K562 (cell line): ENCODE results near the gene PCDH9. TPM values are rescaled to one million over a fixed set of nuclear protein-coding genes. Genes with fewer than 3 reads are reported as not detected.

Experiments used
- ATAC-seq: fragments of 200-7000 bp; cut with Tn5 transposase; 3 replicates; pipeline ENCODE4 v1.9.1; 2020; ENCODE audit warnings: moderate library complexity
- BruUV-seq: library from RNA; stranded (reverse); fragments of 400-500 nt; replicated peaks from 2 replicates; lab custom pipeline; 2021; lab: Mats Ljungman, UMichigan
- CTCF ChIA-PET: fragments of 300-600 bp; formaldehyde crosslinking; extraction: SDS; loops from one replicate; lab custom pipeline; 2021; ENCODE audit warnings: low intra/inter-chr PET ratio; lab: Yijun Ruan, JAX
- POLR2A ChIA-PET: fragments of 300-600, 350-650 bp; sonication (Branson Sonifier 250); formaldehyde crosslinking; extraction: SDS; loops from one replicate; lab custom pipeline; 2021; ENCODE audit warnings: antibody characterized with exemption, inconsistent platforms; lab: Yijun Ruan, JAX
- DNase-seq, 4 experiments: peaks; one replicate each; pipeline versions ENCODE4 v3.0.0 to v3.0.0-alpha.2; 2011 to 2018; ENCODE audit warnings: low spot score in 3 of 4, mixed read lengths in 3 of 4; ENCODE audit errors: extremely low read depth in 1 of 4
- FAIRE-seq: peaks from 2 replicates; lab custom pipeline; 2011; peaks lifted over from hg19 to GRCh38; lab: Jason Lieb, UNC
- H2AFZ ChIP-seq: 2 replicates; pipeline ENCODE4 v1.6.0; 2011; ENCODE audit warnings: low read depth, low read length, control low read depth, inconsistent platforms
- H3K27ac ChIP-seq: fragments of 200-600 bp; 3 replicates; pipeline ENCODE4 v1.8.0; 2011; ENCODE audit warnings: low read depth, mild to moderate bottlenecking, control low read depth, inconsistent platforms, low read length, moderate library complexity, mixed read lengths; ENCODE audit errors: extremely low read depth
- H3K27me3 ChIP-seq, 2 experiments: fragments of 300-600 bp in 1 of 2; 2 replicates in 1 of 2; 3 replicates in 1 of 2; pipeline versions ENCODE4 v1.6.0 to v1.8.0; 2011; ENCODE audit warnings: inconsistent platforms in 2 of 2, low read length in 2 of 2, mild to moderate bottlenecking in 1 of 2, mixed read lengths in 1 of 2, moderate library complexity in 1 of 2; ENCODE audit not compliant: control insufficient read depth in 2 of 2, insufficient read depth in 2 of 2
- H3K36me3 ChIP-seq: fragments of 300-600 bp; 3 replicates; pipeline ENCODE4 v1.8.0; 2011; ENCODE audit warnings: mild to moderate bottlenecking, low read length, inconsistent platforms; ENCODE audit not compliant: control insufficient read depth, insufficient read depth
- H3K4me1 ChIP-seq, 2 experiments: fragments of 200-600 bp in 1 of 2; replicated peaks in 1 of 2; 2 replicates in 1 of 2; 3 replicates in 1 of 2; pipeline versions ENCODE4 v1.5.1 to v1.8.0; 2011; ENCODE audit warnings: inconsistent platforms in 2 of 2, low read length in 2 of 2, mild to moderate bottlenecking in 1 of 2, mixed read lengths in 1 of 2, moderate library complexity in 1 of 2; ENCODE audit not compliant: control insufficient read depth in 2 of 2, insufficient read depth in 2 of 2
- H3K4me2 ChIP-seq: 2 replicates; pipeline ENCODE4 v1.6.1; 2011; ENCODE audit warnings: low read length, control low read depth, inconsistent platforms, mixed read lengths; ENCODE audit not compliant: insufficient read depth
- H3K4me3 ChIP-seq: fragments of 200-600 bp; sonication (generic), shearing (Covaris generic); 2 replicates; pipeline ENCODE4 v1.5.1; 2016; ENCODE audit warnings: control low read depth, inconsistent platforms
- H3K79me2 ChIP-seq: fragments of 200-600 bp; 3 replicates; pipeline ENCODE4 v1.8.0; 2011; ENCODE audit warnings: low read length, inconsistent platforms; ENCODE audit not compliant: control insufficient read depth, insufficient read depth
- H3K9ac ChIP-seq, 2 experiments: 2 replicates each; pipeline versions ENCODE4 v1.6.0 to v1.6.1; 2011; ENCODE audit warnings: low read depth in 2 of 2, low read length in 2 of 2, control low read depth in 1 of 2, inconsistent platforms in 1 of 2, mild to moderate bottlenecking in 1 of 2, mixed read lengths in 1 of 2; ENCODE audit not compliant: insufficient read depth in 1 of 2
- H3K9me1 ChIP-seq: one replicate; pipeline ENCODE4 v1.6.0; 2011; ENCODE audit warnings: inconsistent platforms, mild to moderate bottlenecking, low read length, moderate library complexity; ENCODE audit not compliant: control insufficient read depth, insufficient read depth
- H3K9me3 ChIP-seq: replicated peaks from 2 replicates; pipeline ENCODE4 v1.5.1; 2011; ENCODE audit warnings: low read depth, low read length, inconsistent platforms; ENCODE audit not compliant: control insufficient read depth, insufficient read depth
- H4K20me1 ChIP-seq: replicated peaks from 2 replicates; pipeline ENCODE4 v1.6.1; 2011; ENCODE audit warnings: low read length, inconsistent platforms, mixed read lengths; ENCODE audit not compliant: control insufficient read depth, insufficient read depth
- ARID1B ChIP-seq: fragments of 450-650 bp; IDR thresholded peaks from 2 replicates; pipeline ENCODE4 v1.6.1; 2016; ENCODE audit warnings: antibody characterized with exemption, mild to moderate bottlenecking, inconsistent platforms
- BDP1 ChIP-seq: IDR thresholded peaks from 3 replicates; pipeline ENCODE4 v1.6.1; 2011; ENCODE audit not compliant: insufficient read length, insufficient read depth
- DACH1 ChIP-seq: fragments of 450-650 bp; IDR thresholded peaks from 2 replicates; pipeline ENCODE4 v1.6.1; 2018; ENCODE audit not compliant: partially characterized antibody
- GABPA ChIP-seq: fragments of 200-800 bp; sonication (Bioruptor generic); conservative IDR thresholded peaks from 2 replicates; pipeline ENCODE4 v1.6.1; 2016; ENCODE audit warnings: low read depth, missing genetic modification characterization, missing compliant biosample characterization
- NFIX ChIP-seq: fragments of 250-450 bp; sonication (Bioruptor Pico); IDR thresholded peaks from 2 replicates; pipeline ENCODE4 v1.4.0; 2020; ENCODE audit warnings: low read depth, mild to moderate bottlenecking, moderate library complexity
- PATZ1 ChIP-seq: fragments of 250-450 bp; sonication (Bioruptor Pico); IDR thresholded peaks from 2 replicates; pipeline ENCODE4 v1.5.0; 2020; ENCODE audit warnings: mild to moderate bottlenecking, borderline replicate concordance
- PREB ChIP-seq: sonication (generic); formaldehyde crosslinking; IDR thresholded peaks from 2 replicates; pipeline ENCODE4 v1.8.1; 2023; ENCODE audit warnings: mild to moderate bottlenecking, missing genetic modification reagents
- REST ChIP-seq, 2 experiments: fragments of 450-650 bp; formaldehyde crosslinking in 1 of 2; IDR thresholded peaks; 2 replicates each; pipeline versions ENCODE4 v1.4.0 to v1.6.1; 2014 to 2020; ENCODE audit warnings: mild to moderate bottlenecking in 2 of 2, borderline replicate concordance in 1 of 2, low read depth in 1 of 2
- ZNF239 ChIP-seq: fragments of 250-450 bp; sonication (Bioruptor Pico); IDR thresholded peaks from 2 replicates; pipeline ENCODE4 v1.4.0; 2020; ENCODE audit warnings: mild to moderate bottlenecking
- ZNF3 ChIP-seq: fragments of 250-450 bp; sonication (Bioruptor Pico); IDR thresholded peaks from 2 replicates; pipeline ENCODE4 v1.5.0; 2021; ENCODE audit warnings: mild to moderate bottlenecking, moderate library complexity
- WGBS: fragments of 100-300 bp; shearing (Covaris generic); methylation state at CpG from one replicate; pipeline ENCODE4 v1.1.6; 2016; ENCODE audit warnings: low coverage, mixed read lengths; ENCODE audit not compliant: insufficient coverage; ENCODE audit errors: missing lambda C conversion rate; 5-methylcytosine and 5-hydroxymethylcytosine counted together
- in situ Hi-C: fragments of 300-500 bp; cut with MboI; formaldehyde crosslinking; loops from 4 replicates; pipeline ENCODE4 v1.15.0; 2018; ENCODE audit warnings: inconsistent platforms, mixed read lengths
- intact Hi-C: fragments of 100-400 bp; cut with micrococcal nuclease; formaldehyde crosslinking; loops from 2 replicates; pipeline ENCODE4 v1.14.2; 2022
- polyA plus RNA-seq, 8 experiments: library from polyadenylated mRNA; depleted of rRNA in 4 of 8; stranded (reverse) in 5 of 8; unstranded in 3 of 8; fragments of >200 nt; fragmentation: Nextera tagmentation in 2 of 8; fragmentation: Illumina TruSeq in 1 of 8; extraction: Ambion mirVana in 2 of 8; extraction: Trizol in 1 of 8; gene quantifications; 2 replicates each; pipeline versions ENCODE4 v1.2.1 to v1.2.3, GENCODE V29; 2011 to 2014; ENCODE audit warnings: inconsistent platforms in 1 of 8, missing spikeins in 1 of 8
- total RNA-seq, 7 experiments: library from RNA; depleted of rRNA in 6 of 7; stranded (reverse); fragments of >200 nt in 6 of 7; fragmentation: Illumina TruSeq in 2 of 7; extraction: Trizol in 2 of 7; gene quantifications; 2 replicates each; pipeline versions ENCODE4 v1.2.1 to v1.2.3, GENCODE V29; 2011 to 2021; ENCODE audit warnings: low replicate concordance in 1 of 7

The PCDH9 gene
- total and polyA plus RNA-seq, 9 of the 15 experiments (the other 6 are each of a cell fraction or from before 2014, with no cell fraction given), result 1.1 to 6.7 (median 4.9) TPM

- Histone ChIP-seq H3K27me3 (no peaks in the 10 kb centered on the region), H3K27ac (no peak overlapping the region), H3K36me3 (no peaks in the 10 kb centered on the region), H3K79me2 (no peaks in the 10 kb centered on the region), H3K4me2 (no peak overlapping the region), H3K4me1 (no peaks in the 10 kb centered on the region; a peak in 1 of 5 replicates), H3K9ac (no peak overlapping the region)
- in situ Hi-C loops (no loop called here), intact Hi-C loops (no loop called here)
- WGBS, result 10% methylated on average over 1 of the region's 1 CpG
- DNase-seq (no peak), ATAC-seq (no peak)
- TF ChIP-seq ARID1B (no peak), PREB (CRISPR knock-in tag) (no peak), BDP1 (no peak), ZNF3 (CRISPR knock-in tag) (no peak), ZNF239 (CRISPR knock-in tag) (no peak), DACH1 (no peak), GABPA (tag) (no peak), PATZ1 (CRISPR knock-in tag) (no peak), NFIX (CRISPR knock-in tag) (no peak), REST (IDR thresholded peaks at IDR 0.05; ENCODE audit: borderline replicate concordance) (no peak), REST (CRISPR knock-in tag; IDR thresholded peaks at IDR 0.05; ENCODE audit: low read depth) (no peak)
- TF ChIP-seq, all 486 proteins: peak for 0
- no TSS peak for BruUV-seq
- no peaks in the 10 kb centered on the region for H4K20me1 ChIP-seq
- ChIA-PET POLR2A (no interaction called here), CTCF (no interaction called here)
- H2AFZ ChIP-seq, result no peak overlapping the region
- H3K4me3 ChIP-seq, result no peak overlapping the region
- no peaks in the 10 kb centered on the region for H3K9me1 ChIP-seq
- FAIRE-seq, result no peak
- no peaks in the 10 kb centered on the region for H3K9me3 ChIP-seq
These were observed 741.0 kb downstream of the PCDH9 start for GRCh38 chr13:66489172-66489571.
